Measurements from ENCODE around the gene TDRD5.

DNA sequence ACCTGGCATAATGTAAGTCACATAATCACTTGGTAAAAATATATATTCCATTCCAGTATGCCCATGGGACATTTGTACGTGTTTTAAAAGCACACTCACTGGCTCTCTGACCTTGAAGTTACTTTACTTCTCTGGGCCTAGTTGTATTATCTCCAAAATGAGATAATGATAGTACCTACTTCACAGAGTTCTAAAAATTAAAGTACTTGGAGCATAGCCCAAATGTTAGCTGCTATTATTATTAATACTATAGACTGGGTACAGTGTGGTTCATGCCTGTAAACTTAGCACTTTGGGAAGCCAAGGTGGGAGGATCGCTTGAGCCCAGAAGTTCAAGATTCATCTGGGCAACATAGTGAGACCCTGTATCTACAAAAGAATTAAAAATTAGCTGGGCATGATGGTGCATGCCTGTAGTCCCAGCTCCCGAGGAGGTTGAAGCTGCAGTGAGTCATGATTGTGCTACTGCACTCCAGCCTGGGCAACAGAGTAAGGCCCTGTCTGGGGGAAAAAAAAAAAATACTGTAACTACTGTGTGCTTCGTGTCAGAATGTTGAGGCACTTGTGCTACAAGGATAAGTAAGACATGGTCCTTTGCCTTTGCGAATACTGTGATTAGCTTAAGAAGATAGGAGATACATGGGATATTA is 45.7 kb downstream of the TDRD5 start:
- TF ChIP-seq, protein P1, sequence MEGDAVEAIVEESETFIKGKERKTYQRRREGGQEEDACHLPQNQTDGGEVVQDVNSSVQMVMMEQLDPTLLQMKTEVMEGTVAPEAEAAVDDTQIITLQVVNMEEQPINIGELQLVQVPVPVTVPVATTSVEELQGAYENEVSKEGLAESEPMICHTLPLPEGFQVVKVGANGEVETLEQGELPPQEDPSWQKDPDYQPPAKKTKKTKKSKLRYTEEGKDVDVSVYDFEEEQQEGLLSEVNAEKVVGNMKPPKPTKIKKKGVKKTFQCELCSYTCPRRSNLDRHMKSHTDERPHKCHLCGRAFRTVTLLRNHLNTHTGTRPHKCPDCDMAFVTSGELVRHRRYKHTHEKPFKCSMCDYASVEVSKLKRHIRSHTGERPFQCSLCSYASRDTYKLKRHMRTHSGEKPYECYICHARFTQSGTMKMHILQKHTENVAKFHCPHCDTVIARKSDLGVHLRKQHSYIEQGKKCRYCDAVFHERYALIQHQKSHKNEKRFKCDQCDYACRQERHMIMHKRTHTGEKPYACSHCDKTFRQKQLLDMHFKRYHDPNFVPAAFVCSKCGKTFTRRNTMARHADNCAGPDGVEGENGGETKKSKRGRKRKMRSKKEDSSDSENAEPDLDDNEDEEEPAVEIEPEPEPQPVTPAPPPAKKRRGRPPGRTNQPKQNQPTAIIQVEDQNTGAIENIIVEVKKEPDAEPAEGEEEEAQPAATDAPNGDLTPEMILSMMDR (IDR thresholded peaks at IDR 0.05) = no peak
- TF ChIP-seq EZH2phosphoT487 (IDR thresholded peaks at IDR 0.05) (no peak), EZH2 (IDR thresholded peaks at IDR 0.05) (no peak)

Measured in neural progenitor cell (in vitro differentiated cells).